ENCODE measurements around the gene ATAD3A. TPM values are rescaled to one million over a fixed set of nuclear protein-coding genes. Genes with fewer than 3 reads are reported as not detected.

The ATAD3A gene
- total and polyA plus RNA-seq, 9 of the 15 experiments (the other 6 are each of a cell fraction or from before 2014, with no cell fraction given), result 0.10 to 173 (median 36.7) TPM

GRCh38 chr1:1462318-1462966 is 49.5 kb upstream of the ATAD3A start:
- H3K9me1 ChIP-seq (ENCODE audit: control insufficient read depth, insufficient read depth, low read length), result no peaks in the 10 kb centered on the region
- FAIRE-seq (no peak), DNase-seq (ENCODE audit: extremely low read depth in 1 of 4, low spot score in 3 of 4) (peak in 3 of 4 experiments; percentile 30 to 71 (median 65)), ATAC-seq (peak; percentile 63)
- H3K9ac ChIP-seq (ENCODE audit: insufficient read depth in 1 of 2, low read depth in 2 of 2, low read length in 2 of 2), result peak overlapping the region in 1 of 2 experiments; percentile 78; a peak in 2 of 4 replicates
- WGBS (ENCODE audit: insufficient coverage, low coverage, missing lambda C conversion rate), result 49% methylated on average over 26 of the region's 26 CpGs
- no peaks in the 10 kb centered on the region for H3K79me2 ChIP-seq (ENCODE audit: control insufficient read depth, insufficient read depth, low read length)
- no peaks in the 10 kb centered on the region; a peak in 1 of 5 replicates for H3K27me3 ChIP-seq (ENCODE audit: control insufficient read depth in 2 of 2, insufficient read depth in 2 of 2, low read length in 2 of 2)
- POLR2A ChIA-PET, result interaction anchor here (1.7 kb wide), 1 partner anchor 21 kb away, joined by 5 read pairs; no protein-coding TSS in a partner anchor
- no peak overlapping the region for H3K4me2 ChIP-seq (ENCODE audit: insufficient read depth, low read length)
- H3K4me1 ChIP-seq (replicated peaks in 1 of 2; ENCODE audit: control insufficient read depth in 2 of 2, insufficient read depth in 2 of 2, low read length in 2 of 2), result peaks cover 0 to 34% of the 10 kb centered on the region in 2 experiments; a peak in 3 of 5 replicates
- H2AFZ ChIP-seq (ENCODE audit: low read depth, low read length), result peak overlapping the region; percentile 51; the same call in 1 of the 2 replicates
- no peak overlapping the region for H3K4me3 ChIP-seq
- no peak overlapping the region for H3K27ac ChIP-seq (ENCODE audit: extremely low read depth, low read depth, low read length)
- intact Hi-C loops (cut with micrococcal nuclease), result no loop called here
- TF ChIP-seq LCOR (CRISPR knock-in tag; IDR thresholded peaks at IDR 0.05) (no peak), RBM14 (IDR thresholded peaks at IDR 0.05; ENCODE audit: borderline replicate concordance, insufficient read depth, low read depth, low read length) (no peak), HMGN3 (IDR thresholded peaks at IDR 0.05; ENCODE audit: borderline replicate concordance, extremely low read depth, insufficient read length, low read depth, low read length) (peak; percentile 24), TFAP4 (CRISPR knock-in tag; IDR thresholded peaks at IDR 0.05; ENCODE audit: borderline replicate concordance) (peak; percentile 21; the same call in 1 of the 2 replicates)
- no TSS peak for BruUV-seq (replicated peaks)
- CTCF ChIA-PET (ENCODE audit: low intra/inter-chr PET ratio), result no interaction called here
- H3K9me3 ChIP-seq (replicated peaks; ENCODE audit: control insufficient read depth, insufficient read depth, low read depth, low read length), result peaks cover 6% of the 10 kb centered on the region; the same call in 1 of the 2 replicates
- no peaks in the 10 kb centered on the region for H3K36me3 ChIP-seq (ENCODE audit: control insufficient read depth, insufficient read depth, low read length)
- in situ Hi-C loops (cut with MboI), result no loop called here
- H4K20me1 ChIP-seq (replicated peaks; ENCODE audit: control insufficient read depth, insufficient read depth, low read length), result no peaks in the 10 kb centered on the region

All from K562 (cell line).